HG03039 (cell line): ENCODE data around the gene GPD1L.

Experiments used
- ATAC-seq: cut with Tn5 transposase; IDR thresholded peaks from one replicate; pipeline ENCODE4 v1.9.1; 2021; ENCODE audit warnings: mild to moderate bottlenecking, moderate library complexity; ENCODE audit not compliant: unreplicated experiment

The GPD1L gene

GRCh38 chr3:32132706-32133105 lies 26.3 kb downstream of the GPD1L start:
- no peak for ATAC-seq

GRCh38 chr3:32136703-32137102 lies 30.3 kb downstream of the GPD1L start:
- ATAC-seq, result no peak

GRCh38 chr3:32137870-32138269 lies 31.4 kb downstream of the GPD1L start:
- no peak for ATAC-seq

- ATAC-seq, result no peak
These were observed 32.2 kb downstream of the GPD1L start for GRCh38 chr3:32138545-32139104.

GRCh38 chr3:32140943-32141342 lies 34.5 kb downstream of the GPD1L start:
- ATAC-seq, result no peak

GRCh38 chr3:32143849-32144757 lies 37.7 kb downstream of the GPD1L start:
- ATAC-seq, result peak; percentile 46

GRCh38 chr3:32146746-32147211 lies 40.4 kb downstream of the GPD1L start:
- ATAC-seq, result no peak

GRCh38 chr3:32147509-32147908 lies 41.1 kb downstream of the GPD1L start:
- no peak for ATAC-seq

- no peak for ATAC-seq
These were observed 41.5 kb downstream of the GPD1L start for GRCh38 chr3:32147933-32148332.

- ATAC-seq, result no peak
These were observed 41.9 kb downstream of the GPD1L start for GRCh38 chr3:32148351-32148750.

- ATAC-seq, result no peak
These were observed 47.2 kb downstream of the GPD1L start for GRCh38 chr3:32153414-32154204.

- ATAC-seq, result no peak
These were observed 47.8 kb downstream of the GPD1L start for GRCh38 chr3:32154205-32154579.

- ATAC-seq, result no peak
These were observed 48.7 kb downstream of the GPD1L start for GRCh38 chr3:32155117-32155516.

GRCh38 chr3:32157600-32158264 lies 51.3 kb downstream of the GPD1L start:
- ATAC-seq, result no peak

- no peak for ATAC-seq
These were observed 54.3 kb downstream of the GPD1L start for GRCh38 chr3:32160706-32161214.

- no peak for ATAC-seq
These were observed 59.0 kb downstream of the GPD1L start for GRCh38 chr3:32165442-32165841.

GRCh38 chr3:32166654-32167053 lies 60.2 kb downstream of the GPD1L start:
- ATAC-seq, result no peak

GRCh38 chr3:32172420-32172819 lies 66.0 kb downstream of the GPD1L start:
- no peak for ATAC-seq

GRCh38 chr3:32175607-32176197 lies 69.3 kb downstream of the GPD1L start:
- ATAC-seq, result no peak

GRCh38 chr3:32176989-32177701 lies 70.7 kb downstream of the GPD1L start:
- no peak for ATAC-seq
